OCI-LY1 (cell line): ENCODE measurements around the gene LMX1A.

ENCODE experiments used
- EZH2 ChIP-seq: fragments of 200-600 bp; sonication (generic), shearing (Covaris generic); IDR thresholded peaks from 2 replicates; pipeline ENCODE4 v1.8.0; 2017; ENCODE audit warnings: borderline replicate concordance, mixed run types, mild to moderate bottlenecking, antibody characterized with exemption, low read length, moderate library complexity, mixed read lengths
- TF ChIP-seq, protein P1 (sequence below): fragments of 200-600 bp; sonication (generic), shearing (Covaris generic); IDR thresholded peaks from 2 replicates; pipeline ENCODE4 v1.5.1; 2017; ENCODE audit warnings: mild to moderate bottlenecking, antibody characterized with exemption, low read length, moderate library complexity, mixed read lengths

- TF ChIP-seq, protein P1, sequence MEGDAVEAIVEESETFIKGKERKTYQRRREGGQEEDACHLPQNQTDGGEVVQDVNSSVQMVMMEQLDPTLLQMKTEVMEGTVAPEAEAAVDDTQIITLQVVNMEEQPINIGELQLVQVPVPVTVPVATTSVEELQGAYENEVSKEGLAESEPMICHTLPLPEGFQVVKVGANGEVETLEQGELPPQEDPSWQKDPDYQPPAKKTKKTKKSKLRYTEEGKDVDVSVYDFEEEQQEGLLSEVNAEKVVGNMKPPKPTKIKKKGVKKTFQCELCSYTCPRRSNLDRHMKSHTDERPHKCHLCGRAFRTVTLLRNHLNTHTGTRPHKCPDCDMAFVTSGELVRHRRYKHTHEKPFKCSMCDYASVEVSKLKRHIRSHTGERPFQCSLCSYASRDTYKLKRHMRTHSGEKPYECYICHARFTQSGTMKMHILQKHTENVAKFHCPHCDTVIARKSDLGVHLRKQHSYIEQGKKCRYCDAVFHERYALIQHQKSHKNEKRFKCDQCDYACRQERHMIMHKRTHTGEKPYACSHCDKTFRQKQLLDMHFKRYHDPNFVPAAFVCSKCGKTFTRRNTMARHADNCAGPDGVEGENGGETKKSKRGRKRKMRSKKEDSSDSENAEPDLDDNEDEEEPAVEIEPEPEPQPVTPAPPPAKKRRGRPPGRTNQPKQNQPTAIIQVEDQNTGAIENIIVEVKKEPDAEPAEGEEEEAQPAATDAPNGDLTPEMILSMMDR, result no peak
- TF ChIP-seq EZH2, result no peak
These were observed 68.7 kb downstream of the LMX1A start for GRCh38 chr1:165287781-165288180.
